Subcutaneous abdominal adipose tissue (tissue), 5 donors: Measurements from ENCODE around the gene LDLRAD1.
"Not testable (repeated sequence)": the region's sequence is repeated elsewhere in the genome, so short reads cannot be mapped to it uniquely, and the experiment has no call there.

Experiments
- H3K27ac ChIP-seq: one replicate; pipeline ENCODE4 v1.7.0; 2013; ENCODE audit warnings: low read depth, mild to moderate bottlenecking, inconsistent platforms, low read length, moderate library complexity
- H3K27me3 ChIP-seq, 5 donors: one replicate each; pipeline ENCODE4 v1.7.0; 2013; ENCODE audit warnings: low read length in 5 of 5, inconsistent platforms in 1 of 5; ENCODE audit not compliant: control insufficient read depth in 5 of 5, insufficient read depth in 4 of 5
- H3K36me3 ChIP-seq, 5 donors: one replicate each; pipeline ENCODE4 v1.7.0; 2013; ENCODE audit warnings: low read length in 5 of 5; ENCODE audit not compliant: control insufficient read depth in 5 of 5, insufficient read depth in 5 of 5
- H3K4me1 ChIP-seq, 5 donors: one replicate each; pipeline ENCODE4 v1.7.0; 2013; ENCODE audit warnings: low read length in 5 of 5, mild to moderate bottlenecking in 3 of 5, moderate library complexity in 1 of 5; ENCODE audit not compliant: control insufficient read depth in 5 of 5, insufficient read depth in 5 of 5
- H3K4me3 ChIP-seq, 5 donors: one replicate each; pipeline ENCODE4 v1.7.0; 2013; ENCODE audit warnings: low read length in 5 of 5, low read depth in 1 of 5
- H3K9ac ChIP-seq, 5 donors: one replicate each; pipeline ENCODE4 v1.7.0; 2013; ENCODE audit warnings: low read length in 5 of 5, mild to moderate bottlenecking in 4 of 5, moderate library complexity in 3 of 5
- H3K9me3 ChIP-seq, 5 donors: one replicate each; pipeline ENCODE4 v1.7.0; 2013; ENCODE audit warnings: low read length in 5 of 5; ENCODE audit not compliant: control insufficient read depth in 5 of 5
- donor health status: healthy.
- donor health status: healthy.
- donor health status: healthy.
- donor health status: healthy.
- donor health status: healthy.

LDLRAD1 gene

DNA sequence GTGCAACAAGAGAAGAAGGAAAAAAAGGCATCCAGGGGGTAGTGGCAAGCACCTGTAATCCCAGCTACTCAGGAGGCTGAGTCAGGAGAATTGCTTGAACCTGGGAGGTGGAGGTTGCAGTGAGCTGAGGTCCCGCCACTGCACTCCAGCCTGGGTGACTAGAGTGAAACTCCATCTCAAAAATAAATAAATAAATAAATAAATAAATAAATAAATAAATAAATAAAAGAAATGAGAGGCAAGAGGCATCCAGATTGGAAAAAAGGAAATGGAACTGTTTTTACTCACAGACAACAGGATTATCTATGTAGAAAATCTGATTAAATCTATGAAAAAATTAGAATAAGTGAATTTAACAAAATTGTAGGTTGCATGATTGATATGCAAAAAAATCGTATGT lies 23.5 kb downstream of the LDLRAD1 start:
- not testable (repeated sequence) for H3K9me3 ChIP-seq, H3K4me3 ChIP-seq, H3K36me3 ChIP-seq, H3K27ac ChIP-seq, H3K27me3 ChIP-seq, H3K4me1 ChIP-seq, H3K9ac ChIP-seq

- no peak overlapping the region for H3K4me3 ChIP-seq
- no peaks in the 10 kb centered on the region for H3K9me3 ChIP-seq
- no peaks in the 10 kb centered on the region for H3K36me3 ChIP-seq
- no peak overlapping the region for H3K27ac ChIP-seq
- H3K9ac ChIP-seq, result no peak overlapping the region
- no peaks in the 10 kb centered on the region for H3K4me1 ChIP-seq
- H3K27me3 ChIP-seq, result no peaks in the 10 kb centered on the region
Observed at GRCh38 chr1:53992085-53992874, 25.7 kb downstream of the LDLRAD1 start.

DNA sequence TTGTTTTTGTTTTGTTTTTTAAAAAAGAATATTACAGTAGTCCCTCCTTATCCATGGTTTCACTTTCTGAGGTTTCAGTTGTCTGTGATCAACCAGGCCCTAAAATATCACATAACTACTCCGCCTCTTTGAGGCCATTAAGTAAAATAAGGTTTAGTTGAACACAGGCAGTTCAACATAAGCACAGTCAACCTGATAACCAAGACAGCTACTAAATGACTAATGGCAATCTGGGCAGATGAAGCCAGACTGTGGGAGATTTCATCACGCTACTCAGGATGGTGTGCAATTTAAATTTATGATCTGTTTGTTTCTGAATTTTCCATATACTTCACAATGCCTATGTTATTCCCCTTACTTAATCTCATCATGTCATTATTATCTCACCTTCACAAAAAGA lies 30.1 kb downstream of the LDLRAD1 start:
- H3K36me3 ChIP-seq, result no peaks in the 10 kb centered on the region
- H3K4me1 ChIP-seq, result peaks cover 0 to under 1% (median under 1%) of the 10 kb centered on the region in 5 donors
- no peak overlapping the region for H3K27ac ChIP-seq
- no peaks in the 10 kb centered on the region for H3K27me3 ChIP-seq
- no peak overlapping the region for H3K4me3 ChIP-seq
- no peak overlapping the region for H3K9ac ChIP-seq
- no peaks in the 10 kb centered on the region for H3K9me3 ChIP-seq

DNA sequence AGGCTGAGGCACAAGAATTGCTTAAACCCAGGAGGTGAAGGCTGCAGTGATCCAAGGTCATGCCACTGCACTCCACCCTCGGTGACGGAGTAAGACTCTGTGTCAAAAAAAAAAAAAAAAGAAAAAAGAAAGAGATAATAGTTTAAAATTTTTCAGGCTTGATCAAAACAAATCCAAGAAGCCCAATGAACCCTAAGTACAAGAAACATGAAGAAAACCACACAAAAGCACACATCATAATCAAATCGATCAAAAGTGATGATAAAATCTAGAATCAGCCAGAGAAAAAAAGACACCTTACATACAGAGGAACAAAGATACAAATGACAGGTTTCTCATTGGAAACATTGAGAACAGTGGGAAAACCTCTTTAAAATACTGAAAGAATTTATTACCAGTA lies 31.5 kb downstream of the LDLRAD1 start:
- Histone ChIP-seq H3K27ac (no peak overlapping the region), H3K9me3 (no peaks in the 10 kb centered on the region), H3K9ac (no peak overlapping the region), H3K36me3 (no peaks in the 10 kb centered on the region), H3K27me3 (no peaks in the 10 kb centered on the region), H3K4me3 (no peak overlapping the region), H3K4me1 (peaks cover 0 to 11% (median 10%) of the 10 kb centered on the region in 5 donors)

- Histone ChIP-seq H3K9ac (no peak overlapping the region), H3K36me3 (no peaks in the 10 kb centered on the region), H3K4me1 (peaks cover 0 to 14% (median 10%) of the 10 kb centered on the region in 5 donors), H3K9me3 (no peaks in the 10 kb centered on the region), H3K4me3 (no peak overlapping the region), H3K27ac (no peak overlapping the region), H3K27me3 (no peaks in the 10 kb centered on the region)
Observed at GRCh38 chr1:53984726-53985125, 33.3 kb downstream of the LDLRAD1 start.

GRCh38 chr1:53982763-53983104 lies 35.3 kb downstream of the LDLRAD1 start:
- H3K4me3 ChIP-seq, result peak overlapping the region; percentile 42 to 75 (median 65)
- H3K9me3 ChIP-seq, result no peaks in the 10 kb centered on the region
- H3K36me3 ChIP-seq, result no peaks in the 10 kb centered on the region
- H3K4me1 ChIP-seq, result peaks cover 0 to 14% (median 10%) of the 10 kb centered on the region in 5 donors
- H3K9ac ChIP-seq, result peak overlapping the region in 4 of 5 donors; percentile 5 to 61 (median 40)
- H3K27me3 ChIP-seq, result no peaks in the 10 kb centered on the region
- H3K27ac ChIP-seq, result no peak overlapping the region

DNA sequence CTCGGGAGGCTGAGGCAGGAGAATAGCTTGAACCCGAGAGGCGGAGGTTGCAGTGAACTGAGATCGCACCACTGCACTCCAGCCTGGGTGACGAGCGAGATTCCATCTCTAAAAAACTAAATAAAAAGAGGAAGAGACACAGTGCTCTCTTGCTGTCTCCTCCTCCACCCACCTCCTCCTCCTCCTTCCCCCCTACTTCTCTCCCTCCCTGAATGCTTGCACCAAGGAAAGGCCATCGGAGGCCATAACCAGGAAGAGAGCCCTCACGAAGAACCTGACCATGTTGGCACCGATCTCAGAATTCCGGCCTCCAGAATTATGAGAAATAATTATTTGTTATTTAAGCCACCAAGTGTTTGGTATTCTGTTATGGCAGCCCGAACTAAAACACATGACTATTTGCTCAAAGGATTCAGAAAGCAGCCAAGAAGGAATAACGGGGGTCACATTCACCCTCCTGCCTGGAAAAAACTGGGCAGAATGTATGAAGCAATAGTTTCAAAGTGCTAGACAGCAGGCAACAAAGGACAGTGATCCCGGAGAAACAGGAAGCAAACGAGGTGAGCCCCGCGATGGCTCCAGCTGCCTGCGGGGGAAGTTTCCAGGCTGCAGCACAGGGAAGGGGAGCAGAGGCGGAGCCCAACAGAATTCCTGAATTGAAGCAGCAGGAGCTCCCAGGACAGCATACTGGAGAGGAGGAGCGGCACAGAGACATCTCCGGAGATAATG lies 35.8 kb downstream of the LDLRAD1 start:
- no peaks in the 10 kb centered on the region for H3K27me3 ChIP-seq
- no peak overlapping the region for H3K27ac ChIP-seq
- H3K9me3 ChIP-seq, result no peaks in the 10 kb centered on the region
- H3K4me1 ChIP-seq, result peaks cover 0 to 14% (median 10%) of the 10 kb centered on the region in 5 donors
- no peaks in the 10 kb centered on the region for H3K36me3 ChIP-seq
- H3K9ac ChIP-seq, result peak overlapping the region; percentile 5 to 61 (median 49)
- peak overlapping the region; percentile 42 to 75 (median 65) for H3K4me3 ChIP-seq

- Histone ChIP-seq H3K9me3 (no peaks in the 10 kb centered on the region), H3K27ac (no peak overlapping the region), H3K9ac (no peak overlapping the region), H3K36me3 (no peaks in the 10 kb centered on the region), H3K4me1 (peaks cover 0 to 14% (median 10%) of the 10 kb centered on the region in 5 donors), H3K4me3 (no peak overlapping the region), H3K27me3 (no peaks in the 10 kb centered on the region)
Observed at GRCh38 chr1:53981220-53981619, 36.8 kb downstream of the LDLRAD1 start.

GRCh38 chr1:53979712-53980450 lies 38.1 kb downstream of the LDLRAD1 start:
- H3K9me3 ChIP-seq, result no peaks in the 10 kb centered on the region
- no peaks in the 10 kb centered on the region for H3K36me3 ChIP-seq
- H3K27ac ChIP-seq, result no peak overlapping the region
- no peaks in the 10 kb centered on the region for H3K27me3 ChIP-seq
- peaks cover 0 to 14% (median 10%) of the 10 kb centered on the region in 5 donors for H3K4me1 ChIP-seq
- no peak overlapping the region for H3K9ac ChIP-seq
- no peak overlapping the region for H3K4me3 ChIP-seq

DNA sequence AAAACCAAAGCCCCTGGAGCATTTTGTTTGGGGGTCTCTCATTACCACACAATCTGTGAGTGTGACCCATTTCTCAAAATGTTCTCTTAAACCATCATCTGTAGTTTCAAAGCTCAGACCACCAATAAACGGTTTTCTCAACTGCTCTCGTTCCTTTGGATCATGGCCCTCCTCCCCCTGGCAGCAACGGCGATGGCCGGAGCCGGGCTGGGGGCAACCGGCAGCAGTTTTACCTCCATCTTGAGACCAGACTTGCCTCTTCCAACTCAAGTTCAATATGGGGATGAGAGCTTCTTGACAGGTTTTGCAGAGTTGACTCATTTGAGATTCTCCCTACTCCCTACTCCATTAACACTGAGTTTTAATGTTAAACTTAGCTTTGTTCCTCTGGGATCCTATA lies 42.1 kb downstream of the LDLRAD1 start:
- Histone ChIP-seq H3K27me3 (no peaks in the 10 kb centered on the region), H3K36me3 (peaks cover 0 to 6% (median 5%) of the 10 kb centered on the region in 5 donors), H3K4me1 (peaks cover 0 to 4% (median 0%) of the 10 kb centered on the region in 5 donors), H3K4me3 (no peak overlapping the region), H3K9me3 (no peaks in the 10 kb centered on the region), H3K9ac (no peak overlapping the region), H3K27ac (no peak overlapping the region)
